GM19193 (cell line): Measurements from ENCODE around the gene PHACTR2.

Experiments
- POLR2A ChIP-seq: IDR thresholded peaks from 4 replicates; pipeline ENCODE4 v1.6.1; 2011; ENCODE audit not compliant: insufficient read depth, insufficient read length; ENCODE audit errors: extremely low read depth

The PHACTR2 gene

GRCh38 chr6:143842902-143843676 lies 165.3 kb downstream of the PHACTR2 start, which contains the start of gene LTV1:
LTV1 (plus strand) TSS chr6:143843338; CDS start chr6:143843478, 140 bp downstream.
- TF ChIP-seq POLR2A: peak; percentile 88

- TF ChIP-seq POLR2A: no peak
These were observed 165.9 kb downstream of the PHACTR2 start for GRCh38 chr6:143843677-143843999.

GRCh38 chr6:143844006-143844405 lies 166.2 kb downstream of the PHACTR2 start:
- TF ChIP-seq POLR2A: no peak

- no peak for TF ChIP-seq POLR2A
These were observed 167.3 kb downstream of the PHACTR2 start for GRCh38 chr6:143845033-143845432.

- no peak for TF ChIP-seq POLR2A
These were observed 179.9 kb downstream of the PHACTR2 start for GRCh38 chr6:143857651-143858050.

GRCh38 chr6:143859891-143860660 lies 182.3 kb downstream of the PHACTR2 start:
- TF ChIP-seq POLR2A: no peak

GRCh38 chr6:143863771-143864170 lies 186.0 kb downstream of the PHACTR2 start:
- TF ChIP-seq POLR2A: no peak

GRCh38 chr6:143864234-143864633 lies 186.5 kb downstream of the PHACTR2 start, which contains the start of gene ZC2HC1B:
ZC2HC1B (plus strand) TSS chr6:143864474; CDS start chr6:143864540, 66 bp downstream.
- TF ChIP-seq POLR2A: no peak

GRCh38 chr6:143867236-143867635 lies 189.5 kb downstream of the PHACTR2 start:
- TF ChIP-seq POLR2A: no peak

- no peak for TF ChIP-seq POLR2A
These were observed 194.4 kb downstream of the PHACTR2 start for GRCh38 chr6:143872201-143872600.

GRCh38 chr6:143877584-143878271 lies 200.0 kb downstream of the PHACTR2 start:
- TF ChIP-seq POLR2A: no peak

GRCh38 chr6:143878272-143878760 lies 200.6 kb downstream of the PHACTR2 start:
- no peak for TF ChIP-seq POLR2A

GRCh38 chr6:143880412-143880811 lies 202.6 kb downstream of the PHACTR2 start:
- TF ChIP-seq POLR2A: no peak
